ENCODE data around the gene RAB11FIP4. TPM values are rescaled to one million over a fixed set of nuclear protein-coding genes. Genes with fewer than 3 reads are reported as not detected.

RAB11FIP4 gene
- total RNA-seq, 2 donors from 2014 or later: 0.68 to 3.7 TPM

DNA sequence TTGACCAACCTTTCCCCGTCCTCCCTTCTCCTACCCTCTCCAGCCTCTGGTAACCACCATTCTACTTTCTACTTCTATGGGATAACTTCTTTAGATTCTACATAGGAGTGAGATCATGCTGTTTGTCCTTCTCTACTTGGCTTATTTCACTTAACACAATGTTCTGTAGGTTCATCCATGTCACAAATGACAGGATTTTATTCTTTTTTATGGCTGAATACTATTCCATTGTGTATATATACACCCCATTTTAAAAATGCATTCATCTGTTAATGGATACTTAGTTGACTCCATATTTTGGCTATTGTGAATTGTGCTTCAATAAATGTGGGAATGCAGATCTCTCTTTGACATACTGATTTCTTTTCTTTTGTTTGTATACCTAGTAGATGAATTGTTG, 115.0 kb downstream of the RAB11FIP4 start:
- Histone ChIP-seq H3K27ac (no peak overlapping the region), H3K36me3 (no peaks in the 10 kb centered on the region), H3K4me3 (no peak overlapping the region), H3K9me3 (no peaks in the 10 kb centered on the region), H3K27me3 (replicated peaks; ENCODE audit: insufficient read depth) (no peaks in the 10 kb centered on the region), H3K4me1 (ENCODE audit: control insufficient read depth in 1 of 2, low read depth in 2 of 2) (peaks cover 14 to 23% of the 10 kb centered on the region in 2 donors)
- no peak for TF ChIP-seq CTCF (IDR thresholded peaks at IDR 0.05)
- ATAC-seq (ENCODE audit: insufficient number of reproducible peaks, low FRiP score, low read depth) (no peak), DNase-seq (ENCODE audit: low spot score) (no peak)

DNA sequence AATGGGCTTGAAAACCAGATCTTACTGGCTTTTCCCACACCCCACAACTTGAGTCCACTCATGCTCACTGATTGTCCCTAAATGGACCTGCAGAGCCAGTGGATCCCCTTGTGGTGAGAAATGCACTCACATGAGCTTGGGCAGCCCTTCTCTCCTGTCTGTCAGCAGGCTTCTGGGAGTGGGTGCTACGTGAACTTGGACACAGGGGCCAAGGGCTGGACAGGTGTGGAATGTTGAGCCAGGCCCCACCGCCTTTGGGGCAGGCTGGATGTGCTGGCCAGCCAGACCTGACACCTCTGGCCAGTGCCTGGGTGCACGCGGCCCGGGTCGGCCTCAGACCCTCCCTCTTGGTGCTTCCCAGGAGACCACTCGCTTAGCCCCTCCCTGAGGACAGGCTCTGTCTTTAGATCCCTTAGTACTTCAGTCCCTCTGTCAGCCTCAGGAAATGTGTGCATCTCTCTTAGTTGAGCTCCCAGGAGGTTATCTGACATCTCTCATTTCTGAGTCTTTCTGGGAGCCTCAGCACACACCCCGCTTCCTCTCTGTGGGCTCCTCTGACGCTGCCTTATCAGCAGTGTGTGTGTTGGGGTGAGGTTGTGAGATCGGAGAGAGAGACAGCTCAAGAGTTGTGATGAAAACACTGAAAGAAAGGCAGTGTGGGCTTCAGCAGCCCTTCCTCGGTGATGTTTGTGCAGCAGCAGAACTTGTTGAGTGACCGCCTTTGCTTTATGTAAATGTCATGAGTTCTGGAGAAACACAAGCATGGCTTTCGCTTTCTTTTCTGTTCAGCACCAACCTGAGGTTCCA, 117.0 kb downstream of the RAB11FIP4 start:
- H3K36me3 ChIP-seq: no peaks in the 10 kb centered on the region
- no peak overlapping the region for H3K27ac ChIP-seq
- H3K27me3 ChIP-seq (replicated peaks; ENCODE audit: insufficient read depth): no peaks in the 10 kb centered on the region
- ATAC-seq (ENCODE audit: insufficient number of reproducible peaks, low FRiP score, low read depth) (no peak), DNase-seq (ENCODE audit: low spot score) (no peak)
- H3K9me3 ChIP-seq: no peaks in the 10 kb centered on the region
- TF ChIP-seq CTCF (IDR thresholded peaks at IDR 0.05): no peak
- H3K4me3 ChIP-seq: peak overlapping the region; percentile 37
- H3K4me1 ChIP-seq (ENCODE audit: control insufficient read depth in 1 of 2, low read depth in 2 of 2): peaks cover 14 to 23% of the 10 kb centered on the region in 2 donors

DNA sequence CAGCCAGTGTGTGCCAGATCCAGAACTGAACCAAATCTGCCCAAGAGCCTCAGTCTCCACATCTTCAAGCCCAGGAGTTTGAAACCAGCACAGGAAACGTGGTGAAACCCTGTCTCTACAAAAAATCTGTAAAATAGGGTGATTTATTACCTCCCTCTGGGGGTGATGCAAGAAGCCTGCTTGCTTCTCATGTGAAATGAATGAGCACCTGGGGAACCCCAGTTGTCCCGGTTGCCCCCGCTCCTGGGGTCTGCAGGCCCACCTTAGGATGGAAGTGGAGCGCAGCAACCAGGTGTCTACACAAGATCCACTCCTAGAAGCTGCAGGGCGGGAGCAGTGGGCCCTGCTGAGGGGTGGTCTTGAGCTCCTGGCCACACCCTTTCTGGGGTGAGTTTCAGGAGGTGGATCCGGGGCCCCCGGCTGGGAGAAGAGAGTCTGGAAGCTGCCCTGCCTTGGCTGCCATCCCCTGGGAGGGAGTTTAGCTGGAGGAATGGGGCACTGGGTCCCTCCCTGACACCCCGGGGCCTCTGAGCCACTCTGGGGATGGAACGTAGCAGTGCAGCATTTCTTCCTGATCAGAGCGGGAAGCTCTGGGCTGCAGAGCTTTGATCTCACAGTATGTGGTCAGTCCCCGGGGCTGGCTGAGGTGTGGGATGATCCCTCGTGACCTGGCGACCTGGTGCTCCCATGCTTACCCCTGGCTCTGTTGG, 117.8 kb downstream of the RAB11FIP4 start:
- peaks cover 14 to 23% of the 10 kb centered on the region in 2 donors for H3K4me1 ChIP-seq (ENCODE audit: control insufficient read depth in 1 of 2, low read depth in 2 of 2)
- no peaks in the 10 kb centered on the region for H3K36me3 ChIP-seq
- H3K27ac ChIP-seq: no peak overlapping the region
- H3K27me3 ChIP-seq (replicated peaks; ENCODE audit: insufficient read depth): no peaks in the 10 kb centered on the region
- ATAC-seq (ENCODE audit: insufficient number of reproducible peaks, low FRiP score, low read depth) (no peak), DNase-seq (ENCODE audit: low spot score) (no peak)
- no peaks in the 10 kb centered on the region for H3K9me3 ChIP-seq
- H3K4me3 ChIP-seq: peak overlapping the region; percentile 5
- no peak for TF ChIP-seq CTCF (IDR thresholded peaks at IDR 0.05)

DNA sequence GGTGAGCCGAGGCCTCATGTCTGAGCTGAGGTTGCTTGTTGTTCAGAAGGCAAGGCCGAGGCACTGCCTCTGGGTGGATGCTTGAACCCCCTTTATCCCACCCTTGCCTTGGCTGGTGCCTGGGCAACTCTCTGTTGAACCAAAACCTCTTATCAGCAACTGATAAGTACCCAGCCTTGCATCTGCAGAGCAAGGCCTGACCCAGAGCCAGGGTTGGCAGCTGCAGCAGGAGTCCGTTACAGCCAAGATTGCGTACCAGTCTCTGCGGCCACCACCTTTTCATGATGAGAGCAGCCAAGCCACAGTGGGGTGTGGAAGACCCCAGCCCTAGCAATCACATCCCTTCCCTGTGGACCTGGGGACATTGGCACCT, 118.3 kb downstream of the RAB11FIP4 start:
- Histone ChIP-seq H3K27ac (no peak overlapping the region), H3K27me3 (replicated peaks; ENCODE audit: insufficient read depth) (no peaks in the 10 kb centered on the region), H3K4me3 (peak overlapping the region; percentile 43), H3K36me3 (no peaks in the 10 kb centered on the region), H3K4me1 (ENCODE audit: control insufficient read depth in 1 of 2, low read depth in 2 of 2) (peaks cover 14 to 23% of the 10 kb centered on the region in 2 donors), H3K9me3 (no peaks in the 10 kb centered on the region)
- ATAC-seq (ENCODE audit: insufficient number of reproducible peaks, low FRiP score, low read depth) (no peak), DNase-seq (ENCODE audit: low spot score) (no peak)
- TF ChIP-seq CTCF (IDR thresholded peaks at IDR 0.05): no peak
